Stimulated activated CD8-positive, alpha-beta memory T cell treated with anti-CD3 and anti-CD28 coated beads, Interleukin-2, amount 100 ng/mL, for 48 hours (primary cell): ENCODE measurements around the gene PIP.
"Not testable (repeated sequence)": the region's sequence is repeated elsewhere in the genome, so short reads cannot be mapped to it uniquely, and the experiment has no call there.

Experiments used
- DNase-seq, 2 donors: peaks; one replicate each; pipeline ENCODE4 v3.0.0-alpha.2; 2020; ENCODE audit warnings: low read depth in 2 of 2

The PIP gene, protein sequence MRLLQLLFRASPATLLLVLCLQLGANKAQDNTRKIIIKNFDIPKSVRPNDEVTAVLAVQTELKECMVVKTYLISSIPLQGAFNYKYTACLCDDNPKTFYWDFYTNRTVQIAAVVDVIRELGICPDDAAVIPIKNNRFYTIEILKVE

DNA sequence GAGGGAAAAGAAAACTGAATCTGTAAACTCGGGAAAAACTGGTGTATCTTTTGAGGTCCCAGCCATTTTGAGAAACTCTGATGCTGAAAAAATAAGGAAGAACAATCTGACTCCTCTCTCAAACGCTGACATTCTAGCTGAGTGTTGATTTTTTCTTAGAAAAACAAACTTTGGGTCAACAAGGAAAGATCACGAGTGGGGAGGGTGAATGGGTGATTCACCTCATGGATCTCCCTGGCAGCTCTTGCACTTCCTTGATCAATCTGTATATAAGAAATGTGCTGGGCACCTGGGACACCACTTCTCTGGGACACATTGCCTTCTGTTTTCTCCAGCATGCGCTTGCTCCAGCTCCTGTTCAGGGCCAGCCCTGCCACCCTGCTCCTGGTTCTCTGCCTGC lies at the start of gene PIP:
TSS of gene PIP (plus strand) at position 297 of the 400 bp plus-strand sequence. CDS start at position 337, 40 bp downstream.
- no peak for DNase-seq

DNA sequence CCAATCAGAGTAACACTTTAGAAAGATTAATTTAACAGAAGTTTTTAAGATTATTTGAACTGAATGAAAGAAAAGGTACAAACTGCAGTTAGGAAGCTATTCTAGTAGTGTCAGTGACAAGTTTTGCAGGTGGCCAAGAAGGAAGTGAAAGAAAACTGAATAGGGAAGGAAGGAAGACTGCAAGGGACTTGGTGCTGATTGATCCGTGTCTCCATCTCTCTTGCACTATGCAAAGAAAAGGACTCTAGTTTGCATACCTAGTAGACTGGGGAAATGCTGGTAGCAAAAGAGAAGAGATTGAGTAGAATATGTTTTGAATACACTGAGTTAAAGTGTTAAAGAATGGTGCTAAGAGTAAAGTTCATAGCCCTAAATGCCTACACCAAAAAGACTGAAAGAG lies 46.8 kb upstream of the PIP start:
- no peak for DNase-seq

DNA sequence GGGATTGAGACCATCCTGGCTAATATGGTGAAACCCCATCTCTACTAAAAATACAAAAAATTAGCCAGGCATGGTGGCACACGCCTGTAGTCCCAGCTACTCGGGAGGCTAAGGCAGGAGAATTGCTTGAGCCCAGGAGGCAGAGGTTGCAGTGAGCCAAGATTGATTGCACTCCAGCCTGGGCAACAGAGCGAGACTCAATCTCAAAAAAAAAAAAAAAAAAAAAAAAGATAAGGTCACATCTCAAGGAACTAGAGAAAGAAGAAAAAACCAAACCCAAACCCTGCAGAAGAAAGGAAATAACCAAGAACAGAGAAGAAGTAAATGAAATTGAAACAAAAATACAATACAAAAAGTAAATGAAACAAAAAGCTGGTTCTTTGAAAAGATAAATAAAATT lies 46.3 kb upstream of the PIP start:
- DNase-seq, result not testable (repeated sequence)

DNA sequence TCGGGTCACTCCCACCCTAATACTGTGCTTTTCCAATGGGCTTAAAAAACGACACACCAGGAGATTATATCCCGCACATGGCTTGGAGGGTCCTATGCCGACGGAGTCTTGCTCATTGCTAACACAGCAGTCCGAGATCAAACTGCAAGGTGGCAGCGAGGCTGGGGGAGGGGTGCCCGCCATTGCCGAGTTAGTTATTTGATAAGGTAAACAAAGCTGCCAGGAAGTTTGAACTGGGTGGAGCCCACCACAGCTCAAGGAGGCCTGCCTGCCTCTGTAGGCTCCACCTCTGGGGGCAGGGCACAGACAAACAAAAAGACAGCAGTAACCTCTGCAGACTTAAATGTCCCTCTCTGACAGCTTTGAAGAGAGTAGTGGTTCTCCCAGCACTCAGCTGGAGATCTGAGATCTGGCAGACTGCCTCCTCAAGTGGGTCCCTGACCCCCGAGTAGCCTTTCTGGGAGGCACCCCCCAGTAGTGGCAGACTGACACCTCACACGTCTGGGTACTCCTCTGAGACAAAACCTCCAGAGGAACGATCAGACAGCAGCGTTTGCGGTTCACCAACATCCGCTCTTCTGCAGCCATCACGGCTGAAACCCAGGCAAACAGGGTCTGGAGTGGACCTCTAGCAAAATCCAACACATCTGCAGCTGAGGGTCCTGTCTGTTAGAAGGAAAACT lies 43.2 kb upstream of the PIP start:
- not testable (repeated sequence) for DNase-seq

DNA sequence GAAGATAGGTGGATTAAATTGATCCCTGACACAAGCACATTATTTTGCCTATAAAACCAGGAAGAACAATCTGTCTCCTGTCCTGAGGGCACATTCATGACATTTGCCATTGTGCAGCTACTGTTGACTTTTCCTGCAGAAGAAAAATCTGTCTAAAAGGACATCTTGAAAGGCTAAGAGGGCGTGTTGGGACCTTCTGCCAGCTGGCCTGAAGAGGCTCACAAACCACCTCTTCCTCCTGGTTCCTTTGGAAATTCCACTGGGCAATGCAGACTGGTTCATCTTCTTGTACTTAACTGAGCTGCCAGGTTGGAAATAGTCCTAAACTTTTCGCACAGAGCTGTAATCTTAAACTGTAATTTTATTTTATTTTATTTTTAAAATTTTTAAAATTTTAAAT lies 35.7 kb upstream of the PIP start:
- no peak for DNase-seq

DNA sequence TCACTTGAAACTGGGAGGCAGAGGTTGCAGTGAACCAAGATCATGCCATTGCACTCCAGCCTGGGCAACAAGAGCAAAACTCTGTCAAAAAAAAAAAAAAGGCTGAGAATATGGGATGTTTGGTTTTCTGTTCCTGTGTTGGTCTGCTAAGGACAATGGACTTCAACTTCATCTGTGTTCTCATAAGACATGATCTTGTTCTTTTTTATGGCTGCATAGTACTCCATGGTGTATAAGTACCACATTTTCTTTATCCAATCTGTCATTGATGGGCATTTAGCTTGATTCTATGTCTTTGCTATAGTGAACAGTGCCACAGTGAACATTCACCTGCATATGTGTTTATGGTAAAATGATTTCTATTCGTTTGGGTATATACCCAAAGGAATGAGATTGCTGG lies 32.3 kb upstream of the PIP start:
- DNase-seq, result not testable (repeated sequence)

DNA sequence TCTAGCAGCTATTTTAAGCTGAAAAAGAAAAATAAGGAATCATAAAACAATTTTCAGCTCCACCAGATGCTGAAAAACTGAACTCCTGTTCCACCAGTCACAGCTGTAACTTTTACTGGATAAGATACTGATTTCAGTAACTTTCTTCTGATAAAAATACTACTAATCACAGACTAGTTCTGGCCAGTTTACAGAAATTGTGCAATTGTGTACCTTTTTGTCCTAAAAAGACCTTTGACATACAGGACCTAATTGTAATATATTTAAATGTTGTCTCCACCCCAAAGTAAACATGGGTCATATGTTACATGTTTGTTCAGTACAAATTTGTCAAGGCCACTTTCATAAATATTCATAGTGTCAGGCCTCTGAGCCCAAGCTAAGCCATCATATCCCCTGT lies 27.1 kb upstream of the PIP start:
- no peak for DNase-seq

DNA sequence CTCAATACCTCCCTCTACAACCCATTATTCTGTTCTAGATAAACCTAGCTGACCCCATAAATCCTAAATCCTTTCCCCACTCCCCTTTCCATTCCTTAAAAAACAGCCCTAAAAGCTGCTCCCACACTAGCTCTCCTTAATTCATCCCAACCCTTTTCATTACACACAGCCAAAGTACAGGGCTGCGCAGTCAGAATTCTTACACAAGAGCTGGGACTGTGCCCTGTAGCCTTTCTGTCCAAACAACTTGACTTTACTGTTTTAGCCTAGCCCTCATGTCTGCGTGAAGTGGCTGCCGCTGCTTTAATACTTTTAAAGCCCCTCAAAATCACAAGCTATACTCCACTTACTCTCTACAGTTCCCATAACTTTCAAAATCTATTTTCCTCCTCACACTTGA lies 23.9 kb upstream of the PIP start:
- not testable (repeated sequence) for DNase-seq

DNA sequence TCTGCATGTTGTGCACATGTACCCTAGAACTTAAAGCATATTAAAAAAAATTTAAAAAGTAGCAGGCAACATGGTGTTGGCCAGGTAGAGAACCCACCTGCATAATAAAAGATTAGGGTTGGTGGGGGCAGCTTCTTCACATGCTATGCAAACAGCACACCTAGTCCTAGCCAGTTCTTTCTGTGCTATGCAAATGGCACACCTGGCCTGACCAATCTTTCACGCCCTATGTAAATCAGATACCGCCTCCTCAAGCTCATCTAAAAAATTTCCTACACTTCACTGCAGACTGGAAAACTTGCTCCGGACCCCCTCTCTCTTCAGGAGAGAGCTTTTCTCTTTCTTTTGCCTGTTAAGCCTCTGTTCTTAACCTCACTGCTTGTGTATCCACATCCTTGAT lies 14.5 kb upstream of the PIP start:
- DNase-seq, result no peak

DNA sequence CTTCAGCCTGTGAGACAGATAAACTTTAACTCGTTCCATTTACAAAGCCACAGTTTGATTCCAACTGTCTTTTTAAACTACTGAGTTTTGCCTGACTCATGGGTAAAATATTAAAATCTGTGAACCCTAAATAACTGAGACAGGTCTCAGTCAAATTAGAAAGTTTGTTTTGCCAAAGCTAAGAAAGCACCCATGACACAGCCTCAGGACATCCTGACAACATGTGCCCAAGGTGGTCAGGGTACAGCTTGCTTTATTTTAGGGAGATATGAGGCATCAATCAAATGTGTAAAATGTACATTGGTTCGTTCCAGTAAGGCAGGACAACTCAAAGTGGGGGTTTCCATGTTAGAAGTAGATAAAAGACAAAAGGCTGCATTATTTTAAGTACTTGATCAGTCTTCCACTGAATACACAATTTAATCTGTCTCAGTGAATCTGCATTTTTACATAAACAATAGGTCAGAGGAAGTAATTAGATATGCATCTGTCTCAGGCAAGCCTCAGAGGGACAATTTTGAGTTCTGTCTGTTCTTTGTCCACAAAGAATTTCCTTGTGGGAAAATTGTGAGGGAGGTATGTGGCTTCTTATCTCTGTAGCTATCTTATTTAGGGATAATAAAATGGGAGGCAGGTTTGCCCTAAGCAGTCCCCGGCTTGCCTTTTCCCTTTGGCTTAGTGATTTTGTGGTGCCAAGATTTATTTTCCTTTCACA lies 11.0 kb upstream of the PIP start:
- DNase-seq, result no peak

DNA sequence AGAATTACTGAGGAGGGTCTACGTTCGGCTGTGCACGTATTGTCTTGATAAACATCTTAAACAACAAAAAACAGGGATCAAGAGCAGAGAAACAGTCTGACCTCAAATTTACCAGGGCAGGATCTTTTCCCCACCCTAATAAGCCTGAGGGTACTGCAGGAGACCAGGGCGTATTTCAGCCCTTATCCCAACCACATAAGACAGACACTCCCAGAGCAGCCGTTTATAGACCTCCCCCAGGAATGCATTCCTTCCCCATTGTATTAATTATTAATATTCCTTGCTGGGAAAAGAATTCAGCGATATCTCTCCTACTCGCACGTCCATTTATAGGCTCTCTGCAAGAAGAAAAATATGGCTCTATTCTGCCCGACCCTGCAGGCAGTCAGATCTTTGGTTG lies 8.6 kb upstream of the PIP start:
- not testable (repeated sequence) for DNase-seq

DNA sequence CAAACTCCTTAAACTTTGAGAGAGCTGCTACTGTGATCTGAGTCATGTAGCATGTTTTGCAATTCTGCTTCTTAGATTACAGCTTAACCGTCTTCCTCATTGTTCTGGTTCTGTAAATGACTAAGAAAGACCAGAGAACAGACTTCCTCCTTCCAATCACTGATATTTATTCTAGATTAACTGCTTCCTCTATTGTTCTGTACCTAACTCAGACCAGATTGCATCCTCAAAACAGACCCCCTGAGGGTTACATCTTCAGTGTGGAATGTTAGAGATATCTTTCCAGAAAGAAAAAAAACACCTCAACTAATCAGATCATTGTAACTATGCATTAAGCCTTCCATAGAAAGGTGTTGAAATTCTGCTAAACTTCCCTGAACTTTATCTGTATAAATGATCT lies 5.7 kb upstream of the PIP start:
- no peak for DNase-seq

DNA sequence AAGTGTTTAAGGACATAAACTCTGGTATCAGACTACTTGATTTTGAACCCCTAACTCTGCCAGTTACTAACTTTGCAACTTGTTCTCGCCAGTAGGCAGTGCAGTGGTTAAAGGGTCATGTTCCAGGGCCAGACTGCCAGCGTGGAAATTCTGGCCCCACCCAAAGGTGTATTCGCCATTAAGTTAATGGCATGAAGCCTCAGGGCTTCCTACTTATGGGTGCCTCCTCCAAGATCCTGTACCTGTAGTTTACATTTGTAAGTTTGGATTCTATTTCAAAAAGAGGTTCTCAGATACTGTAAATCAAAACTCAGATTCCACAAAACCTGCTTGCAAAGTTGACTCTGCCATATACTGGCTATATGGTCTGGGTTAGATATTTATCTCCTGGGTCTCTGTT lies 2.8 kb upstream of the PIP start:
- no peak for DNase-seq

DNA sequence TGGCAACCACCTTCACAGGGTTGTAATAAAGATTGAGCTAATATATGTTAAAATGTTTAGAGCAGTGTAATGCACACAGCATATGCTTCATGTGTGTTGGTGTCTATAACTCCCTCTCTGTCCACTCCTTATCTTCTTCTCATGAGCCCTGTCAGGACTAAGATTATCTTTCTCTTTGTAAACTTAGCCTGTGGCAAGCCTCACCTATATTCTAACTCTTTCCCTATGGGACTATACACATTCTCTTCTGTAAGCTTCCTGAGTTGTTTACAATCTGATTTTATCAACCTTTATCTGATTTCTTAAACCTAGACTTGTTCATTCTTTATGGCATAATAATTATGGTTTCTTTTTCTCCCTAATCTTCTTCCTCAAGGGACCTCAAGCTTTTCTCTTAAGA lies 2.4 kb upstream of the PIP start:
- DNase-seq, result no peak

DNA sequence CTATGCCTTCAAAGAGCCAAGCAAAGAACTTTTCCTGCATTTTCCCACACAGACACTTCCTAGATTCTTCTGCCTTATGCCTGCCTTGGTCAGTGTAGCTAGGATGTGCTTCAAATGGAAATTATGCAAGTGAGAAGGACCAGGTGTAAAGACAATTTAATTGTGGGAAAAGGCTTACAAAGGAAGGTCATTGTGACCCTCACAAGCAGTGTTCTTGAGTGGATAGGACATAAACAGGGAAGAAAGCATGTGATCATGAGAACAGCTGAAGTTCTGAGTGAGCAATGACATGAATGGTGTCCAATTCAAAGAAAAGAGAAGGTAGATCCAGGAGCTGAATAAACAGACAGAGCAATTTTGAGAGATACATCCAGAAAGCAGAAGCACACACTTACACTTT lies 1.3 kb upstream of the PIP start:
- no peak for DNase-seq

DNA sequence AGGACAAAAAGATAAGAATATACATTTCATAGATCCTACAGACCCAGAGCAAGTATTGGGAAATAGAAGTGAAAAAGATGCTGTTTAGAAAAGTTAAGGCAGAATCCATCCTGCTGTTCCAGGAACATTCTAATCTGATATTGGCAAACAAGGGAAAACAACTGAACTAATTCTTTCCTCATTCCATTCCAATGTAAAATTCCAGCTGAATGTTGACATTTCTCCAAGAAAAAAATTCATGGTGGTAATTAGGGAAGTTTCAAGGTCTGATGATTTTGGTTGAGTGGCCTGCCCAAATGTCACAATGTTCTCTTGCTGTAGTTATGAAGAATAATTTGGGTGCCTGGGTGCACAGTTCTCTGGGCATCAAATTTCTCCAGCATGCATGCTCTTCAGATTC lies 15.2 kb downstream of the PIP start:
- DNase-seq, result no peak

DNA sequence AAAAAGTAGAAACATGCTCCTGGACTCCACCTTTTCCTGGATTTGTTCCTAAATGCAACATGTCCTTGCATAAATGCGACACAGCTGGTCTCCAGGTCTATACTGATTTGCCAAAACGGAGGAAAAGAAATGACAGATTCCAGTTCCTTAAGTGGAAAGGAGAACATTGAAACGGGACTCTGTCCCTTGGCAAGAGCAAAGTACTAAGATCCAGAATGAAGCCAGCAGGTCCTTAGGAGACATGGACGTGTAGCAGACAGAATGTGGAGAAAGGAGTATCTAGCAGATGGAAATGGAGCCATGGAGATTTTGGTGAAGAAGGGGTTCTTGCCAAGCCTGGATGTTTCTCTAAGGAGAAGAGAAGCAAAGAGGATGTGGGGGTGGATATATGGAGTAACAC lies 16.2 kb downstream of the PIP start:
- DNase-seq, result no peak

DNA sequence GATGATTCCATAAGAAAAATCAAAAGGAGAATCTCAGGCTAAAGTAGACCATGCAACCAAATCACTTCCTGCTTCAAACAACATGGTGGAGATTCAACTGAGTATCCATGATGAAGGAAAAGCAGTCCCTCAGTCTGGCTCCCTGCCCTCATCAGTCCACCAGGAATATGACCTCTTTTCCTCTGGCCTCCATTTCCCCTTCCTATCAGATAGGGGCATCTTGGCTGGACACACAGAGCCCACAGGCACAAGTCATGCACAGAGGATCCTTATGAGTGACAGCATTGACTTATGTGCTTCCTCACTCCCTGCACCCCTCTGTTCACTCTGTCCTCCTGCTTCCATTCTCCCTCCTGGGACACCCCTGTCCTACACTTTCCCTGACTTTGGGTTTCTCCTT lies 16.8 kb downstream of the PIP start:
- DNase-seq, result no peak

DNA sequence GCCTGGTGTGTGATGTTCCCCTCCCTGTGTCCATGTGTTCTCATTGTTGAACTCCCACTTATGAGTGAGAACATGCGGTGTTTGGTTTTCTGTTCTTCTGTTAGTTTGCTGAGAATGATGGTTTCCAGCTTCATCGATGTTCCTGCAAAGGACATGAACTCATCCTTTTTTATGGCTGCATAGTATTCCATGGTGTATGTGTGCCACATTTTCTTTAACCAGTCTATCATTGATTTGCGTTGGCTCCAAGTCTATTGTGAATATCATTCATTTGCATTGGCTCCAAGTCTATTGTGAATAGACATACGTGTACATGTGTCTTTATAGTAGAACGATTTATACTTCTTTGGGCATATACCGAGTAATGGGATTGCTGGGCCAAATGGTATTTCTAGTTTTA lies 18.8 kb downstream of the PIP start:
- DNase-seq, result not testable (repeated sequence)

DNA sequence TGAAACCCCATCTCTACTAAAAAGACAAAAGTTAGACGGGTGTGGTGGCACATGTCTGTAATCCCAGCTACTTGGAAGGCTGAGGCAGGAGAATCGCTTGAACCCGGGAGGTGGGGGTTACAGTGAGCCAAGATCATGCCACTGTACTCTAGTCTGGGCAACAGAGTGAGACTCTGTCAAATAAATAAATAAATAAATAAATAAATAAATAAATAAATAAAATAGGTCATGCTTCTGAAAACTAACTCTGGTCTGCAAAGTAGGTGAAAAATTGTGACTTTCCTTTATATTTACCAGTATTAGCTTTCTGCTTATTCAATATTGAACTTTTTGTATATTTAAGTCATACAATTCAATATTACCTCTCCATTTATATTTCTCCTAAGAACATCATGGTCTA lies 26.7 kb downstream of the PIP start:
- DNase-seq, result not testable (repeated sequence)

DNA sequence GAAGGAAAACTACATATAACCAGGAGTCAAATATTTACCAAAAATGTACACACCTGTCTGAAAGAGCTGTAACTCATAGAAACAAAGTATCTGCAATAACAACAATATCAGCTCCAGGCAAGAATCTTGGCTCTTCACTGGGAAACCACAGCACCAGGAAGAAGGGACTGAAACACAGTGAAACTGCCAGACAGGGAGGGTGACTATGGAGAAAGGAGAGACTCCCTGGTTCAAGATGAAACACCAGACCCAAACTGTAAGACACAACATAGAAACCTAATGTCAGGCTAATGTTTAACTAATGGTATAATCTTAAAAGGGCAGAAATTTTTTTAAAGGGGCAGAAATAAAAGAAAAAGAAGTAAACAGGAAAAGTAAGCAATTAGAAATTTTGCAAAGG lies 39.8 kb downstream of the PIP start:
- DNase-seq, result no peak

DNA sequence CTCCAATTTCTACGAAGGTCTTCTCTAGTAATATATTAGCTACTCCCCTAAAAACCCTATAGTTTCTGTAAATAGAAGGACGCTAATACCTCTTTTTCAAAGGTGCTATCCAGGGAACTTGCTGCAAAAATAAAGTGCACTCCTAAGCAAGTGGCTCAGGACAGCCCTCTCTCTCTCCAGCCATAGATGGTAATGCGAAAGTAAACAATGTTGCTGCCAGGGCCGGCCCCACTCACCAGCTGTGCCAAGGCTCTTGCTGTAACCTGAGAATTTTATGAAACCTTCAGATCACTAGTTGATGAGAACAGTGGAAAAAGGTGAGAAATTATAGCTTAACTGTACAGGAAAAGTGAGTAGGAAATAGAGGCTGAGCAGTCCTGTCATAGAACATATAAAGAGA lies 40.5 kb downstream of the PIP start:
- DNase-seq, result no peak

DNA sequence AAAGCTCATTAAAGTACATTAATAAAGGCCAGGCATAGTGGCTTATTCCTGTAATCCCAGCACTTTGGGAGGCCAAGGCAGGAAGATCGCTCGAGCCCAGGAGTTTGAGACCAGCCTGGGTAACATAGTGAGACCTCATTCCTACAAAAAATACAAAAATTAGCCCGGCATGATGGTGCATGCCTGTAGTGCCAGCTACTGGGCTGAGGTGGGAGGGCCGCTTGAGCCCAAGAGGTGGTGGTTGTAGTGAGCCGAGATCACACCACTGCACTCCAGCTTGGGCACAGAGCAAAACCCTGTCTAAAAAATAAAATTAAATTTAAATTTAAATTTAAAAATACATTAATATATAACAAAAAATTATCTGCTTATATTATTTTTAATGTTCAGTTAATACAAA lies 44.3 kb downstream of the PIP start:
- DNase-seq, result no peak
